GM12878 (cell line): ENCODE measurements around the gene GPR89B. TPM values are rescaled to one million over a fixed set of nuclear protein-coding genes. Genes with fewer than 3 reads are reported as not detected.

Experiments
- ATAC-seq: fragments of 200-7000 bp; cut with Tn5 transposase; 3 replicates; pipeline ENCODE4 v1.9.1; 2020; ENCODE audit warnings: mild to moderate bottlenecking, moderate library complexity
- BruUV-seq: library from RNA; stranded (reverse); fragments of 400-500 nt; replicated peaks from 2 replicates; lab custom pipeline; 2021; lab: Mats Ljungman, UMichigan
- CTCF ChIA-PET: fragments of 300-600 bp; sonication (Branson Sonifier 250); formaldehyde crosslinking; extraction: SDS; loops from one replicate; lab custom pipeline; 2021; ENCODE audit warnings: inconsistent platforms; lab: Yijun Ruan, JAX
- POLR2A ChIA-PET: fragments of 350-600 bp; formaldehyde crosslinking; extraction: SDS; loops from one replicate; lab custom pipeline; 2021; ENCODE audit warnings: inconsistent platforms; lab: Charles Lee
- RAD21 ChIA-PET: fragments of 300-600 bp; sonication (Branson Sonifier 250); formaldehyde crosslinking; loops from one replicate; lab custom pipeline; 2023; ENCODE audit warnings: antibody characterized with exemption; ENCODE audit not compliant: unreplicated experiment; lab: Charles Lee
- SMC1A ChIA-PET: fragments of 300-600 bp; sonication (Branson Sonifier 250); formaldehyde crosslinking; loops from one replicate; lab custom pipeline; 2023; ENCODE audit not compliant: unreplicated experiment, uncharacterized antibody; lab: Charles Lee
- DNase-seq: peaks from one replicate; pipeline ENCODE4 v3.0.0-alpha.2; 2011; ENCODE audit warnings: low read depth, low spot score
- FAIRE-seq: peaks from 3 replicates; lab custom pipeline; 2011; peaks lifted over from hg19 to GRCh38; lab: Jason Lieb, UNC
- H2AFZ ChIP-seq: 2 replicates; pipeline ENCODE4 v1.6.0; 2011; ENCODE audit warnings: low read depth, low read length, control low read depth; ENCODE audit not compliant: control insufficient read depth
- H3K27ac ChIP-seq: 2 replicates; pipeline ENCODE4 v1.5.1; 2011; ENCODE audit warnings: control low read depth; ENCODE audit not compliant: control insufficient read depth, insufficient read depth
- H3K27me3 ChIP-seq, 2 experiments: replicated peaks in 1 of 2; 2 replicates each; pipeline versions ENCODE4 v1.6.0 to v1.6.1; 2011; ENCODE audit warnings: low read length in 1 of 2; ENCODE audit not compliant: control insufficient read depth in 2 of 2, insufficient read depth in 2 of 2
- H3K36me3 ChIP-seq, 2 experiments: 2 replicates each; pipeline ENCODE4 v1.5.1; 2011; ENCODE audit warnings: low read length in 1 of 2; ENCODE audit not compliant: control insufficient read depth in 2 of 2, insufficient read depth in 2 of 2
- H3K4me1 ChIP-seq: 2 replicates; pipeline ENCODE4 v1.6.1; 2011; ENCODE audit warnings: mild to moderate bottlenecking, low read length, moderate library complexity, mixed read lengths; ENCODE audit not compliant: control insufficient read depth, insufficient read depth
- H3K4me2 ChIP-seq: 2 replicates; pipeline ENCODE4 v1.6.0; 2011; ENCODE audit warnings: control low read depth; ENCODE audit not compliant: control insufficient read depth, insufficient read depth
- H3K4me3 ChIP-seq: fragments of 200-600 bp; sonication (generic); 2 replicates; pipeline ENCODE4 v1.5.1; 2016
- H3K79me2 ChIP-seq: 2 replicates; pipeline ENCODE4 v1.6.0; 2011; ENCODE audit warnings: low read length; ENCODE audit not compliant: control insufficient read depth, insufficient read depth
- H3K9ac ChIP-seq: 2 replicates; pipeline ENCODE4 v1.8.0; 2011; ENCODE audit warnings: low read length, control low read depth, mixed read lengths; ENCODE audit not compliant: control insufficient read depth, insufficient read depth
- H3K9me3 ChIP-seq: replicated peaks from 3 replicates; pipeline ENCODE4 v1.5.1; 2011; ENCODE audit warnings: mild to moderate bottlenecking, low read length; ENCODE audit not compliant: control insufficient read depth, insufficient read depth
- H4K20me1 ChIP-seq: 2 replicates; pipeline ENCODE4 v1.6.0; 2011; ENCODE audit not compliant: control insufficient read depth, insufficient read depth
- CBFB ChIP-seq: IDR thresholded peaks from 2 replicates; pipeline ENCODE4 v1.6.1; 2016; ENCODE audit warnings: antibody characterized with exemption, low read depth
- DPF2 ChIP-seq: fragments of 450-650 bp; IDR thresholded peaks from 2 replicates; pipeline ENCODE4 v1.6.1; 2017; ENCODE audit warnings: mild to moderate bottlenecking
- EGR1 ChIP-seq, 2 experiments: IDR thresholded peaks; 1 replicate in 1 of 2; 2 replicates in 1 of 2; pipeline ENCODE4 v1.6.1; 2011 to 2012; ENCODE audit warnings: low read depth in 2 of 2, low read length in 2 of 2, borderline replicate concordance in 1 of 2, mild to moderate bottlenecking in 1 of 2, moderate library complexity in 1 of 2
- EP300 ChIP-seq, 2 experiments: fragments of 150-350 bp in 1 of 2; IDR thresholded peaks; 2 replicates each; pipeline ENCODE4 v1.6.1; 2011 to 2012; ENCODE audit warnings: low read depth in 2 of 2, low read length in 2 of 2, borderline replicate concordance in 1 of 2, improper control_type of control experiment in 1 of 2, inconsistent platforms in 1 of 2; ENCODE audit not compliant: control insufficient read depth in 1 of 2
- ETV6 ChIP-seq, 2 experiments: fragments of 450-650 bp in 1 of 2; IDR thresholded peaks in 1 of 2; conservative IDR thresholded peaks in 1 of 2; 2 replicates each; pipeline ENCODE4 v1.6.1; 2014; ENCODE audit warnings: antibody characterized with exemption in 1 of 2, borderline replicate concordance in 1 of 2, low read depth in 1 of 2, mild to moderate bottlenecking in 1 of 2, moderate library complexity in 1 of 2
- FOS ChIP-seq: IDR thresholded peaks from 3 replicates; pipeline ENCODE4 v1.6.1; 2011; ENCODE audit warnings: borderline replicate concordance; ENCODE audit not compliant: insufficient read length; ENCODE audit errors: extremely low read depth
- HDAC6 ChIP-seq: fragments of 200-600 bp; sonication (generic); IDR thresholded peaks from one replicate; pipeline ENCODE4 v1.8.0; 2017; ENCODE audit warnings: antibody characterized with exemption; ENCODE audit not compliant: unreplicated experiment
- IRF3 ChIP-seq: fragments of 450-650 bp; IDR thresholded peaks from 2 replicates; pipeline ENCODE4 v1.6.1; 2014; ENCODE audit warnings: mild to moderate bottlenecking
- IRF5 ChIP-seq: fragments of 450-650 bp; IDR thresholded peaks from 2 replicates; pipeline ENCODE4 v1.6.1; 2017; ENCODE audit warnings: borderline replicate concordance
- JUNB ChIP-seq: IDR thresholded peaks from 2 replicates; pipeline ENCODE4 v1.6.1; 2016; ENCODE audit warnings: antibody characterized with exemption, mild to moderate bottlenecking
- KDM1A ChIP-seq: fragments of 200-600 bp; sonication (generic); IDR thresholded peaks from 2 replicates; pipeline ENCODE4 v1.6.1; 2016; ENCODE audit warnings: borderline replicate concordance
- MYB ChIP-seq: fragments of 150-350 bp; IDR thresholded peaks from 2 replicates; pipeline ENCODE4 v1.6.1; 2014; ENCODE audit warnings: mild to moderate bottlenecking, low read depth, low read length, borderline replicate concordance
- NFYB ChIP-seq: IDR thresholded peaks from 2 replicates; pipeline ENCODE4 v1.6.1; 2011; ENCODE audit warnings: low read depth, mild to moderate bottlenecking, low read length, improper control_type of control experiment, moderate library complexity; ENCODE audit not compliant: insufficient read depth
- RAD21 ChIP-seq: IDR thresholded peaks from 2 replicates; pipeline ENCODE4 v1.6.1; 2011; ENCODE audit warnings: mild to moderate bottlenecking, low read depth, low read length, moderate library complexity; ENCODE audit not compliant: insufficient read depth
- RCOR1 ChIP-seq: conservative IDR thresholded peaks from 2 replicates; pipeline ENCODE4 v1.6.1; 2012; ENCODE audit warnings: low read depth, low read length, improper control_type of control experiment
- ZNF687 ChIP-seq: fragments of 450-650 bp; IDR thresholded peaks from 2 replicates; pipeline ENCODE4 v1.6.1; 2017; ENCODE audit warnings: mild to moderate bottlenecking, moderate library complexity
- WGBS: methylation state at CpG from one replicate; pipeline ENCODE4 v1.1.6; 2016; ENCODE audit warnings: low lambda C conversion rate; ENCODE audit not compliant: insufficient replicate concordance, insufficient coverage; ENCODE audit errors: missing lambda C conversion rate; 5-methylcytosine and 5-hydroxymethylcytosine counted together
- in situ Hi-C: fragments of 300-500 bp; cut with MboI; formaldehyde crosslinking; loops from 9 replicates; pipeline ENCODE4 v1.14.3; 2018; ENCODE audit warnings: mixed read lengths
- intact Hi-C: fragments of 100-400 bp; cut with micrococcal nuclease; formaldehyde crosslinking; loops from one replicate; pipeline ENCODE4 v1.14.2; 2022; ENCODE audit not compliant: unreplicated experiment
- polyA plus RNA-seq, 11 experiments: library from polyadenylated mRNA; depleted of rRNA in 4 of 11; unstranded in 6 of 11; stranded (reverse) in 5 of 11; fragments of >200 nt; fragmentation: Nextera tagmentation in 4 of 11; fragmentation: Illumina TruSeq in 1 of 11; extraction: Ambion mirVana in 4 of 11; extraction: Trizol in 1 of 11; gene quantifications; 1 replicate in 1 of 11; 2 replicates in 10 of 11; pipeline versions ENCODE4 v1.2.1 to v1.2.3, GENCODE V29; 2011 to 2016; ENCODE audit warnings: inconsistent platforms in 2 of 11, missing spikeins in 2 of 11, low read depth in 1 of 11
- total RNA-seq, 4 experiments: library from RNA; depleted of rRNA in 3 of 4; stranded (reverse); fragments of >200 nt in 3 of 4; fragmentation: Illumina TruSeq in 1 of 4; extraction: Trizol in 1 of 4; gene quantifications; 2 replicates each; pipeline versions ENCODE4 v1.2.1 to v1.2.3, GENCODE V29; 2013 to 2021

GPR89B gene
- total and polyA plus RNA-seq, 10 of the 15 experiments (the other 5 are each of a cell fraction or from before 2014, with no cell fraction given): 7.5 to 28.9 (median 16.6) TPM

GRCh38 chr1:147897789-147898188 is 30.4 kb upstream of the GPR89B start:
- no peak overlapping the region for H2AFZ ChIP-seq
- in situ Hi-C loops (no loop called here), intact Hi-C loops (loop anchor here (10.0 kb wide), 1 partner anchor 173 kb away; no protein-coding TSS in a partner anchor)
- H3K4me3 ChIP-seq: no peak overlapping the region
- ATAC-seq (no peak), FAIRE-seq (no peak), DNase-seq (no peak)
- ChIA-PET SMC1A (no interaction called here), CTCF (no interaction called here), POLR2A (no interaction called here), RAD21 (no interaction called here)
- no peaks in the 10 kb centered on the region for H3K79me2 ChIP-seq
- H3K4me2 ChIP-seq: no peak overlapping the region
- H3K9me3 ChIP-seq: no peaks in the 10 kb centered on the region
- H3K27ac ChIP-seq: no peak overlapping the region
- no peaks in the 10 kb centered on the region for H4K20me1 ChIP-seq
- H3K27me3 ChIP-seq: no peaks in the 10 kb centered on the region
- no TSS peak for BruUV-seq
- H3K4me1 ChIP-seq: no peaks in the 10 kb centered on the region
- H3K36me3 ChIP-seq: no peaks in the 10 kb centered on the region
- no peak overlapping the region for H3K9ac ChIP-seq
- TF ChIP-seq ETV6 (conservative IDR thresholded peaks at IDR 0.05 in 1 of 2, IDR thresholded peaks at IDR 0.05 in 1 of 2; ENCODE audit: borderline replicate concordance in 1 of 2, low read depth in 1 of 2) (no peak), JUNB (no peak), NFYB (no peak), KDM1A (no peak), CBFB (no peak), MYB (no peak), ZNF687 (no peak), DPF2 (no peak), EGR1 (IDR thresholded peaks at IDR 0.05; ENCODE audit: borderline replicate concordance in 1 of 2, low read depth in 2 of 2, low read length in 2 of 2) (no peak), FOS (no peak), RAD21 (no peak), RCOR1 (no peak), HDAC6 (no peak), EP300 (IDR thresholded peaks at IDR 0.05; ENCODE audit: borderline replicate concordance in 1 of 2, control insufficient read depth in 1 of 2, low read depth in 2 of 2, low read length in 2 of 2) (no peak), IRF3 (no peak), IRF5 (no peak)
- WGBS: 34% methylated on average over 4 of the region's 4 CpGs
